GOT3 (cell line): ENCODE measurements around the gene HELZ2.
A peak's percentile ranks its signal among the peaks of the same experiment; 100 is the strongest.

Experiments used
- DNase-seq: peaks from one replicate; lab custom pipeline; 2025; ENCODE audit warnings: mixed read lengths; lab: John Stamatoyannopoulos, UW

HELZ2 gene

DNA sequence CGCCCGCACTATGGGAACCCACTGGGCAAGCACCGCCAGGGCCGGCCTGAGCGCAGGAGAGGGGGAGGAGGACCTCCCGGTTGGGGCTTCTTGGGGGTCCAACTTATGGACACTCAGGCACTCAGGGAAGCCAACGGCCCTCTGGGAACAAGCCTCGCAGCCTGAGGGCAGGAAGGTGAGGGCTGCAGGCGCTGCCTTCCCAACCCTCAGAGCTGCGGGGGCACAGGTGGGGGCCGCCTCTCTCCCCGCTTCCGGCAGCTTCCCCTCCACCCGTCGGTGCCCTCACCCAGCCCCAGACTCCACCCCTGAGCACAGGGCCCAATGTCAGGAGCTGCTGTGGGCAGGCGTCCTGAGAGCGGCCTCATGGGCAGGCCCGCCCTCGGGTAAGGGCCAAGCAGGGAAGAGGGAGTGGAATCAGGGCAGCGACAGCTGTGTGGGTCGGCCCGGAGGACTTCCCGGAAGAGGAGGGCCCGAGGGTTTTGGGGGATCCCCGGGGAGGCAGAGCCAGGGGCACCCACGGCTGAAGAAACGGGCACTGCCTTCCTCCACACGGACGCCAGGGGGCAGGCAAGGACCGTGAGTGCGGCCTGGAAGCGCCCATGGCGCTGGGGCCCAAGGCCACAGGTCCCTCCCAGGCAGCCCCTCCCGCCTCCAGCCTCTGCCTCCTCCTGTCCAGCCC, 36.4 kb downstream of the HELZ2 start:
- DNase-seq, result peak; percentile 52

GRCh38 chr20:63536997-63537524, 37.0 kb downstream of the HELZ2 start, which contains the start of gene PTK6:
Gene PTK6, minus strand, starts transcription at chr20:63537376. Its CDS starts 62 bp downstream, at chr20:63537314.
- DNase-seq, result no peak

DNA sequence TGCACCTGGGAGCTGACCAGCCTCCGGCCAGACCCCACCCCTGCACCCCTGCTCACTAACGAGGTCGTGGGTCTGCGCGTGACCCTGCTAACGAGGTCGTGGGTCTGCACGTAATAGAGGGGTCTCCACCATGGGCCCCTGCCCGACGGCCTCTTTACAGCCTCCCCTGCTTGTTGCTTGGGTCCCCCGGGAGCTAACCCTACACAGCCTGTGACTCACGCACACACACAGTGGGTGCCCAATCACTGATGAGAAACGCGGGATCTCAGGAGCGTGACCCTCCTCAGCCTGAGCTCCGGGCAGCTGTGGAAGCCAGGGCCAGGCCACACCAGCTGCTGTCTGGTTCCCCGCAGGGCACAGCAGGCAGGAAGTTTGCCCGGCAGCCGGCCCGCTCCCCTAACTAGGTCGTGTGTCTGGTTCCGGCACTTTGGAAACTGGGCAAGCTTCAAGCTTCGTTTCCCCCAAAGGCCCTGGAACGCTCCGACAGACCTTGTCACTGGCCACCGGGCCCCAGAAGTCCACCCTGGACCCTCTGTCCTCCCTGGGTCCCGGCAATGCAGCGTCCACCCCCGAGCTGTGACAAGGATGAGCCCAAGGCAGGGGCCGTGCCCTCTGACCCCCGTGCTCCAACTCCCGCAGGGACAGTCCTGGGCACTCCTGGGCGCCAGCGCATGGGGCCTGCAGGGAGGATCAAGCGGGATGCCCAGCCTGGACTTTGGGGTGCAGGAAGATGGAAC, 37.6 kb downstream of the HELZ2 start:
- DNase-seq, result no peak

- no peak for DNase-seq
These were observed 39.0 kb downstream of the HELZ2 start for GRCh38 chr20:63534831-63535651.

DNA sequence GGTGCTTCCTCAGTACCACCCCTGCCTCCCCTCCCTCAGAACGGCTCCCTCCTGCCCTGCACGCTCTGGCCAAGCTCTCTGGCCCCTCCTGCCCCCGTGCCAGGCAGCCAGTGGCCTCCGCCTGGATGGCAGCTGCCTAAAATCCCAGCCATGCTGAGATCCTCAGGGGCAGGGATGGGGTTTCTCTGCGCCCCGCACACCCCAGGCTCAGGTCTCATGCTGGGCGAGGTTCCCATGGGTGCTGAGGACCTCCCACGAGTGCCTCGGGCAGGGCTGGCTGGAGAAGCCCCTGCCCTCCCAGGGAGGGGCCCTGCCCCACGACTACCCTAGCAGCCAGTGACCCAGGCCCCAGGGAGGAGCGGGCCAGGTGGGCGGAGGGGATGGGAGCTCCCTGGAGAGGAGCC, 39.6 kb downstream of the HELZ2 start:
- DNase-seq, result no peak

DNA sequence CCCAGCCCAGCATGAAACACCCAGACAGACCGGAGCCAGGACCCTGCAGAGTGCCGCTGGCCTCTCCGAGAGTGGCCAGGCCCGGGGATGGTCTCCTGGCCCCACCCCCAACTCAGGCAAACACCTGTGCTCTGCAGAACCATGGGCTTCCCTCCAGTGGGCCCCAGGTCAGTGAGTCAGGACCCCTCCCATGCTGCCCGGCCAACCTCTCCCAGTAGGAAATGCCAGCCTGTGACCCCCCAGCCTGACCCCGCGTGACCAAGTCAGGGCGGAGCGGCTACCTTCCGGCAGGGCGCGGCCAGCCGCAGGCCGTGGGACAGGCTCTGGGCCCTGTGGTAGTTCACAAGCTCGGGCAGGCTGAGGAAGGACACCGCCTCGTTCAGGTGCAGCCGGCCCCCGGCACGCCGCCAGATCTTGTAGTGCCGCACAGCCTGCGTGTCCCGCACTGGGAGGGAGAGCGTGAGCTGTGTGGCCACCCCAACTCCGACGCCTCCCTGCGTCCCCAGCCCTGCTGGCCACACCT, 40.1 kb downstream of the HELZ2 start:
- DNase-seq, result no peak

DNA sequence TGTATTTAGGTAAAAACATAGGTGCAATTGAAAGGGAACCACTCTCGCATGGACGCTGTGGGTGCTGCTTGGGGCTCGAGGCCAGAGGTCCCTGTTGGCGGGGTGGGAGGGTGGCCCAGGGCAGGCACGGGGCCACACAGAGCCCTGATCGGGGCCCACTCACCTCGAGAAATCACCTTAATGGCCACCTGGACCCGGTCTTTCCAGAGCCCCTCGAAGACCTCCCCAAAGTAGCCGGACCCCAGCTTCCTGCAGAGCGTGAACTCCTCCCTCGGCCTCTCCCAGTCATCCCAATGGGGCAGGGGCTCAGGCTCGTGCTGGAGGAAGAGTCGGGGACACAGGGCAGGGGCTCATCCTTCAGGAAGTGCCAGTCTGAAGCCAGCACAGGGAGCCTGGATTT, 40.7 kb downstream of the HELZ2 start:
- DNase-seq, result no peak

DNA sequence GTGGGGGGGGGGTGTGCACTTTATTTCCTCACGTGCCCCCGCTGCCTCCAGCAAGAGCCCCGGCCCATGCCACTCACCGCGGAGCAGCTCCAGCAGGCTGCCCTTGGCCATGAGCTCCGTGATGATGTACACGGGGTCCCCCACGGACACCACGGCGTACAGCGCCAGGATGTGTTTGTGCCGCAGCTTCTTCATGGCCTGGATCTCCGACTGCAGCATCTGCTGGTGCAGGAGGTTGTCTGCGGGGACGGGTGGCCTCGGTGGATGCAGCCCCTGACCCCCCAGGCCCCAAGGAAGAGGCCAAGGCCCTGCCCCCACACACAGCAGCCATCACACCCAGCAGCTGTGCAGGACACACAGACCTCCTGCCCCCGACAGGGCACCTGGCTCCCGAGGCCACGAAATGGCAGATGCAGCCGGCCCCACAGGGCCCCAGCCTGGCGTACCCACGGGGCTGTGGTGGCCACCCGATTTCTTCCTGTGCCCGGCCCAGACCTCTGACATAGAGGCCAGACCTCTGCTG, 41.5 kb downstream of the HELZ2 start:
- DNase-seq, result no peak

DNA sequence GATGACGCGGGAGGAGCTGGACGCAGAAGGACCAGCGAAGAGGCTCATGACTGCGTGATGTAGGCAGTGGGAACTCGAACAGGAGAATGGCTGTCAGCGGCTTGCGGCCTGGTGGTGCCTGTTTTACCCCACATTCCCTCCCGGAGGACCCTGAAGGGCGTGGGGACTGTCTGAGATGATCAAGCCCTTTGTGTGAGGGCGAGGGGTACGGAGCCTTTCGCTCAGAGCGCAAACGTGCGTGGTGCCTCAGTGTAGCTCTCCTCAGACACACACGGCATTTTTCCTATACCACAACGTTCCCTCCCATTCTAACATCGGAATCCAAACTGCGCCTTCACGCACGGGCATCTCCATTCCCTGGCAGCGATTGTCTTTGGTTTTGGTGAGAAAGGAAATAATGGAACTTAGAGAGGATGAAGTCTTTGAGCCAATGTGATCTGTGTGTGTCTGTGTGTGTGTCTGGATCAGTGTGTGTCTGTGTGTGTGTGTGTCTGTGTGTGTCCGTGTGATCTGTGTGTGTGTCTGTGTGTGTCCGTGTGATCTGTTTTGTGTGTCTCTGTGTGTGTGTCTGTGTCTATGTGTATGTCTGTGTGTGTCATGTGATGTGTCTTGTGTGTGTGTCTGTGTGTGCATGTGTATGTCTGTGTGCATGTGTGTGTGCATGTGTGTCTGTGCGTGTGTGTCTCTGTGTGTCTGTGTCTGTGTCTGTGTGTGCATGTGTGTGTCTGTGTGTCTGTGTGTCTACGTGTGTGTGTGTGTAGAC, 42.2 kb downstream of the HELZ2 start:
- no peak for DNase-seq

DNA sequence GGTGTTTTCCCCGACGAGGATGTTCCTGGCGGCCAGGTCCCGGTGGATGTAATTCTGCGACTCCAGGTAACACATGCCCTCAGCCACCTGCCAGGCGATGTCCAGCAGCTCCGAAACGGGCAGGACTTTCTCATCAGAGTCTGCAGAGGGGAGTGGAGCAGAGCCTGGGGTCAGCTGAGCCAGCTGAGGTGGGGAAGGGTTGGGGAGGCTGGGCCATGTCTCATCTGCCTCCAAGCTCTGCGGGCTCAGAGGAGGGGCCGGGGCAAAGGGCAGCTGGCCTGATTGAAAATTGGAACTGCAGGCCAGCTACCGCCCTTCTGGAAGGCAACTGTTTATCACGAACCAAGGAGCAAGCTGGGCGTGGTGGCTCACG, 43.3 kb downstream of the HELZ2 start:
- DNase-seq, result no peak

GRCh38 chr20:63529861-63530787, 43.9 kb downstream of the HELZ2 start:
- no peak for DNase-seq

DNA sequence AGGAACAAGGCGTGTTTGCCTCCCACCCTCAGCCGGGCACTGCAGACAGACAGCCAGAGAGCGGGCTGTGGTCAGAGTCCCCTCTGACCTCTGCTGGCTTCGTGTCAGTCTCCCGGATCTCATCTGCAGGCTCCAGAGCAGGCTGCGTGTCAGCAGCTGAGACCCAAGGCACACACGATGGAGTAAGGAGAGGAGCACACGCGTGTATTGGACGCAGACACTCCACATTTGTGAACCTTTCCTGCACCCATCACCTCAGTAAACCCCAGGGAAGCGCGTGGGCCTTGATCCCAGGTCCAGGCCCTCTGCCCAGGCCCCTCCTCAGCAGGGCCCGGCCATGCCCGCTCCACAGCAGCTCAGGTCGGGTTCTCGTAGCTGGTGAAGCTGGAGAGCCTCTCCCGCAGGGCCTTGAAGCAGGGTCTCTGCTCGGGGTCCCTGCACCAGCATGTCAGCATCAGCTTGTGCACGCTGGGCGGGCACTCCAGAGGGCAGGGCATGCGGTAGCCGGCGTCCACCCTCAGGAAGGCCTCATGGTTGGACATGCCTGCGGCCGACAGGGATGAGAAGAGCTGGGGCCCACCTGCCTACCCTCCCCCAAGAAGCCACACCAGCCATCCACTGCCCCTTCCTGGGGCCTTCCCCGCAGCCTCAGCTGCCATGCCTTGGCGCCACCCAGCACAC, 44.7 kb downstream of the HELZ2 start:
- DNase-seq, result no peak

DNA sequence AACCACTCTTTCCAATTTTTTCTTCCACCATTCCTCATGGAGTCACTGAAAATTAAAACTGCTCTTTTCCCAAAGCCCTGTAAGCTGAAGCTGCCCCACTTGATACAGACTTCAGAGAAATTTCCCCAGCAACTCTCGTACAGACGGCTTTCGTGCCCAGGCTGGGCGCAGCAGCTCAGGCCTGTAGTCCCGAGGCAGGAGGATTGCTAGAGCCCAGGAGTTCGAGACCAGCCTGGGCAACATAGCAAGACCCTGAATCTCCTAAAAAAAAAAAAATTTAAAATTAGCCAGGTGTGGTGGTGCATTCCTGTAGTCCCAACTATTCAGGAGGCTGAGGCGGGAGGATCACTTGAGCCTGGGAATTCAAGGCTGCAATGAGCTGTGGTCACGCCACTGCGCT, 46.9 kb downstream of the HELZ2 start:
- no peak for DNase-seq

GRCh38 chr20:63525971-63526370, 48.1 kb downstream of the HELZ2 start:
- no peak for DNase-seq

DNA sequence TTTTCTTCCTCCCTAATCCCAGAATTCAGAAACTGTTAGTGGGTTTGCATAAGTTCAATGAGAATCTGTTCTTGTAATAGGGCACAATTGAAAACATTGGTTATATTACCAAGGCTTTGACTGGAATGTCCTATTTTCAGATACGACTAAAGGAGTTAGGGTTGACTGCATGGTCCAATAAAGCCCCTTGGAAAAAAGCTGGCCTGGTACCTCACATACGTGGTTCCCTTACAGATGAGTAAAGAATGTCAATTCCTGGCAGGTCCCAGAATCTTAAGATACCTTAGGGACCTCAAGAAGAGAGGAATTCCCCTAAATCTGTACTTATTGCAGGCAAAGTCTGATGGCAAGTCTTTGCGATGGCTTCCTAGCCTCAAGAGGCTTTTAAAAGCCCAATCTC, 48.9 kb downstream of the HELZ2 start:
- DNase-seq, result no peak
